B cell (primary cell): Measurements from ENCODE around the gene CCDC110. TPM values are rescaled to one million over a fixed set of nuclear protein-coding genes. Genes with fewer than 3 reads are reported as not detected.

Experiments used
- ATAC-seq: fragments of 200-7000 bp; cut with Tn5 transposase; one replicate; pipeline ENCODE4 v1.10.0; 2021; ENCODE audit warnings: low read depth, mild to moderate bottlenecking, moderate number of reproducible peaks, moderate library complexity
- CTCF ChIA-PET: fragments of 350-600 bp; sonication (Branson Sonifier 250); formaldehyde crosslinking; loops from one replicate; lab custom pipeline; 2021; ENCODE audit warnings: antibody characterized with exemption, inconsistent platforms; lab: Charles Lee
- POLR2A ChIA-PET: fragments of 350-600 bp; sonication (Branson Sonifier 250); formaldehyde crosslinking; loops from one replicate; lab custom pipeline; 2021; ENCODE audit warnings: antibody characterized with exemption; lab: Charles Lee
- DNase-seq: peaks from one replicate; pipeline ENCODE4 v3.0.0; 2013
- H2AFZ ChIP-seq: 2 replicates; pipeline ENCODE4 v1.6.1; 2012; ENCODE audit warnings: mild to moderate bottlenecking, low read depth, low read length; ENCODE audit not compliant: insufficient read depth, poor library complexity, severe bottlenecking
- H3K27ac ChIP-seq, 2 donors: 1 replicate in 1 of 2; 2 replicates in 1 of 2; pipeline ENCODE4 v1.5.1; 2012 to 2013; ENCODE audit warnings: low read length in 2 of 2, mild to moderate bottlenecking in 2 of 2, moderate library complexity in 1 of 2
- H3K27me3 ChIP-seq, 4 experiments: fragments of 200-600 bp in 1 of 4; sonication (generic) in 1 of 4; replicated peaks in 1 of 4; 1 replicate in 2 of 4; 2 replicates in 2 of 4; pipeline versions ENCODE4 v1.6.1 to v1.7.0; 2013 to 2016; ENCODE audit warnings: low read length in 3 of 4, mild to moderate bottlenecking in 2 of 4, mixed read lengths in 1 of 4, moderate library complexity in 1 of 4; ENCODE audit not compliant: insufficient read depth in 4 of 4, control insufficient read depth in 3 of 4; ENCODE audit errors: control extremely low read depth in 1 of 4
- H3K36me3 ChIP-seq, 2 experiments: replicated peaks in 1 of 2; 1 replicate in 1 of 2; 2 replicates in 1 of 2; pipeline versions ENCODE4 v1.6.1 to v1.7.1; 2013; ENCODE audit warnings: low read length in 1 of 2; ENCODE audit not compliant: insufficient read depth in 2 of 2, control insufficient read depth in 1 of 2; ENCODE audit errors: control extremely low read depth in 1 of 2, extremely low read depth in 1 of 2
- H3K4me1 ChIP-seq, 2 donors: fragments of 200-600 bp in 1 of 2; sonication (generic) in 1 of 2; 1 replicate in 1 of 2; 2 replicates in 1 of 2; pipeline versions ENCODE4 v1.5.1 to v1.6.1; 2013 to 2017; ENCODE audit warnings: low read length in 2 of 2; ENCODE audit not compliant: control insufficient read depth in 2 of 2, insufficient read depth in 2 of 2
- H3K4me2 ChIP-seq: replicated peaks from 2 replicates; pipeline ENCODE3; 2012; ENCODE audit warnings: mild to moderate bottlenecking, low read depth, low read length; ENCODE audit not compliant: poor library complexity, severe bottlenecking
- H3K4me3 ChIP-seq, 5 experiments: fragments of 200-600 bp in 1 of 5; sonication (generic) in 1 of 5; 1 replicate in 3 of 5; 2 replicates in 2 of 5; pipeline versions ENCODE4 v1.5.1 to v1.7.0; 2011 to 2016; ENCODE audit warnings: low read length in 4 of 5, mild to moderate bottlenecking in 4 of 5, low read depth in 2 of 5, control low read depth in 1 of 5, moderate library complexity in 1 of 5; ENCODE audit not compliant: insufficient read depth in 1 of 5; ENCODE audit errors: control extremely low read depth in 1 of 5, extremely low read depth in 1 of 5
- H3K79me2 ChIP-seq: fragments of 200-600 bp; sonication (generic); one replicate; pipeline ENCODE4 v1.6.0; 2016; ENCODE audit warnings: low read length; ENCODE audit not compliant: control insufficient read depth, insufficient read depth
- H3K9ac ChIP-seq: fragments of 200-600 bp; sonication (generic); 2 replicates; pipeline ENCODE4 v1.6.1; 2017; ENCODE audit warnings: mild to moderate bottlenecking, low read length, moderate library complexity
- H3K9me3 ChIP-seq, 3 donors: one replicate each; pipeline versions ENCODE4 v1.6.1 to v1.7.1; 2013; ENCODE audit warnings: low read length in 2 of 3; ENCODE audit not compliant: control insufficient read depth in 2 of 3, insufficient read depth in 1 of 3; ENCODE audit errors: control extremely low read depth in 1 of 3
- H4K20me1 ChIP-seq: 2 replicates; pipeline ENCODE4 v1.6.0; 2012; ENCODE audit warnings: mild to moderate bottlenecking, low read length; ENCODE audit not compliant: insufficient read depth, control insufficient read depth, poor library complexity, severe bottlenecking
- H3K27ac Mint-ChIP-seq: one replicate; pipeline ENCODE4 v1.8.0; 2021; ENCODE audit warnings: mixed read lengths
- H3K27me3 Mint-ChIP-seq: one replicate; pipeline ENCODE4 v1.8.0; 2021; ENCODE audit warnings: mixed read lengths
- H3K4me1 Mint-ChIP-seq: one replicate; pipeline ENCODE4 v1.8.0; 2021; ENCODE audit warnings: mixed read lengths
- H3K4me3 Mint-ChIP-seq: one replicate; pipeline ENCODE4 v1.8.0; 2021; ENCODE audit warnings: mixed read lengths
- H3K9me3 Mint-ChIP-seq: one replicate; pipeline ENCODE4 v1.8.0; 2022; ENCODE audit warnings: mixed read lengths; ENCODE audit not compliant: insufficient read depth
- EZH2 ChIP-seq: IDR thresholded peaks from 2 replicates; pipeline ENCODE4 v1.6.1; 2012; ENCODE audit warnings: borderline replicate concordance, low read depth, mild to moderate bottlenecking, moderate library complexity, low read length; ENCODE audit not compliant: insufficient read depth, poor library complexity, severe bottlenecking
- WGBS: methylation state at CpG from one replicate; pipeline ENCODE4 v1.1.5; 2013; ENCODE audit warnings: missing lambda C conversion rate; ENCODE audit not compliant: insufficient coverage; 5-methylcytosine and 5-hydroxymethylcytosine counted together
- intact Hi-C: fragments of 100-400 bp; cut with micrococcal nuclease; formaldehyde crosslinking; loops from one replicate; pipeline ENCODE4 v1.10.0; 2022
- polyA plus RNA-seq: library from polyadenylated mRNA; depleted of rRNA; stranded (reverse); fragments of >200 nt; gene quantifications from 2 replicates; pipeline ENCODE4 v1.2.3, GENCODE V29; 2012
- total RNA-seq, 2 donors: library from RNA; stranded (reverse); fragments of 120-200 nt in 1 of 2; gene quantifications; 1 replicate in 1 of 2; 2 replicates in 1 of 2; pipeline versions ENCODE4 v1.2.3 to v1.2.4, GENCODE V29; 2013 to 2022
- TF ChIP-seq, protein P1 (sequence below): fragments of 200-600 bp; IDR thresholded peaks from one replicate; pipeline ENCODE4 v1.8.0; 2022; ENCODE audit warnings: antibody characterized with exemption, mild to moderate bottlenecking

CCDC110 gene
- total and polyA plus RNA-seq, 2 donors (not counting 1 experiment from before 2014, with no cell fraction given) = 0.04 to 2.3 TPM

DNA sequence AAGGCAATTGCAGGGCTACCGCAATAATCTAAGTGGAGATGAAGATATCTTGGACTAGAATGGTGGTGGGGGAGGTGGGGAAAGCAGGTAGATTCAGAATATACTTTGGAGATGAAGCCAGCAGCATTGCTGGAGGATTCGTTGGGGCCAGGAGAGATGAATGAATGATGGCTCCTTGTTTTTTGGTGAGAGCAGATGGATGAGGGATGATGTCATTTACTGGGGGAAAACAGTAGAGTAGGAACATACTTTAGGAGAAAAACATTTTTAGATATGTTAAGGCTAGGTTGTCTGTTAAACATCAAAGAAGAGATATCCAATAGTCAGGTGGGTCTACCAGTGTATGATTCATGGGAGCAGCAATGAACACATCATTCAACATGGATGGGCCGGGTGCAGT, 5.8 kb downstream of the CCDC110 start:
- Histone ChIP-seq H3K9ac (no peak overlapping the region), H3K36me3 (no peaks in the 10 kb centered on the region), H3K79me2 (no peaks in the 10 kb centered on the region), H3K27ac (no peak overlapping the region), H3K27me3 (no peaks in the 10 kb centered on the region), H3K9me3 (no peaks in the 10 kb centered on the region), H3K4me1 (peaks cover 4 to 5% of the 10 kb centered on the region in 2 donors), H3K4me3 (no peak overlapping the region), H4K20me1 (no peaks in the 10 kb centered on the region), H3K4me2 (no peak overlapping the region), H2AFZ (no peak overlapping the region)
- WGBS = 100% methylated on average over 3 of the region's 3 CpGs
- Mint-ChIP-seq H3K27me3 (peaks cover 8% of the 10 kb centered on the region), H3K9me3 (no peaks in the 10 kb centered on the region), H3K4me1 (peaks cover 12% of the 10 kb centered on the region), H3K4me3 (no peak overlapping the region), H3K27ac (no peak overlapping the region)
- intact Hi-C loops = no loop called here
- DNase-seq = no peak
- POLR2A ChIA-PET = no interaction called here
- no peak for ATAC-seq
- CTCF ChIA-PET = no interaction called here
- TF ChIP-seq, protein P1, sequence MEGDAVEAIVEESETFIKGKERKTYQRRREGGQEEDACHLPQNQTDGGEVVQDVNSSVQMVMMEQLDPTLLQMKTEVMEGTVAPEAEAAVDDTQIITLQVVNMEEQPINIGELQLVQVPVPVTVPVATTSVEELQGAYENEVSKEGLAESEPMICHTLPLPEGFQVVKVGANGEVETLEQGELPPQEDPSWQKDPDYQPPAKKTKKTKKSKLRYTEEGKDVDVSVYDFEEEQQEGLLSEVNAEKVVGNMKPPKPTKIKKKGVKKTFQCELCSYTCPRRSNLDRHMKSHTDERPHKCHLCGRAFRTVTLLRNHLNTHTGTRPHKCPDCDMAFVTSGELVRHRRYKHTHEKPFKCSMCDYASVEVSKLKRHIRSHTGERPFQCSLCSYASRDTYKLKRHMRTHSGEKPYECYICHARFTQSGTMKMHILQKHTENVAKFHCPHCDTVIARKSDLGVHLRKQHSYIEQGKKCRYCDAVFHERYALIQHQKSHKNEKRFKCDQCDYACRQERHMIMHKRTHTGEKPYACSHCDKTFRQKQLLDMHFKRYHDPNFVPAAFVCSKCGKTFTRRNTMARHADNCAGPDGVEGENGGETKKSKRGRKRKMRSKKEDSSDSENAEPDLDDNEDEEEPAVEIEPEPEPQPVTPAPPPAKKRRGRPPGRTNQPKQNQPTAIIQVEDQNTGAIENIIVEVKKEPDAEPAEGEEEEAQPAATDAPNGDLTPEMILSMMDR = no peak
- TF ChIP-seq EZH2 = no peak

DNA sequence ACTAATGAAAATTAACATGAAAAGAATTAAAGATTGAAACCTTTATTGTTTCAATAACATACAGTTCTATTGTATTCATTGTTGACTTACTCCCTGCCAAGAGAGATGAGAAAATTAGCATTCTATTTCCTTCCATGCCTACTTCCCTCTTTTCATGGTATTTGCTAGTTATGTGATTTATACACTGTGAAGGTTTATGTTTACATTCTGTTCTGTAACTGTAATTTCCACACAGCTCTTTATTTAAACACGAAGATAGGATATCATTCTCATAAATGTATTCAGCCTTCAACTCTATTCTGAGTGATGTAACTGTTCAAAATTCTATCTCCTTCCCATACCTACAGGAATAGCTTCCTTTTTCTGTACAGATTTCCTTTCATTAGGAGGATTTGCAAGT, 6.6 kb downstream of the CCDC110 start:
- H3K4me2 ChIP-seq = no peak overlapping the region
- no peak overlapping the region for H2AFZ ChIP-seq
- H3K27me3 Mint-ChIP-seq = peaks cover 15% of the 10 kb centered on the region
- no peaks in the 10 kb centered on the region for H4K20me1 ChIP-seq
- H3K9ac ChIP-seq = no peak overlapping the region
- ATAC-seq (no peak), DNase-seq (no peak)
- H3K9me3 Mint-ChIP-seq = no peaks in the 10 kb centered on the region
- ChIA-PET POLR2A (no interaction called here), CTCF (interaction anchor here (1.1 kb wide), 1 partner anchor 39 kb away, joined by 3 read pairs; the partner anchor contains the start of gene UFSP2)
- intact Hi-C loops = no loop called here
- no peak overlapping the region for H3K27ac ChIP-seq
- no peaks in the 10 kb centered on the region for H3K4me1 ChIP-seq
- H3K36me3 ChIP-seq = no peaks in the 10 kb centered on the region
- no peak overlapping the region for H3K27ac Mint-ChIP-seq
- H3K79me2 ChIP-seq = no peaks in the 10 kb centered on the region
- no CpG with 5 or more reads among the region's 1 CpG for WGBS
- TF ChIP-seq, protein P1 = no peak
- no peak for TF ChIP-seq EZH2
- H3K4me3 Mint-ChIP-seq = no peak overlapping the region
- H3K4me3 ChIP-seq = no peak overlapping the region
- H3K27me3 ChIP-seq = peaks cover 0 to 3% (median 0%) of the 10 kb centered on the region in 4 experiments
- H3K9me3 ChIP-seq = no peaks in the 10 kb centered on the region
- H3K4me1 Mint-ChIP-seq = peaks cover 6% of the 10 kb centered on the region
